SU-DHL-6 (cell line): Measurements from ENCODE around the gene ZNF319.

Source experiments
- H2AFZ ChIP-seq: fragments of 200-600 bp; sonication (generic); 2 replicates; pipeline ENCODE4 v1.6.1; 2014; ENCODE audit warnings: low read depth, mild to moderate bottlenecking, moderate library complexity, mixed read lengths, antibody characterized with exemption, low read length; ENCODE audit not compliant: severe bottlenecking
- H3F3A ChIP-seq: fragments of 200-600 bp; shearing (Covaris generic); 2 replicates; pipeline ENCODE4 v1.6.0; 2016; ENCODE audit warnings: antibody characterized with exemption, mild to moderate bottlenecking; ENCODE audit not compliant: insufficient read depth
- H3K27ac ChIP-seq: fragments of 200-600 bp; sonication (generic); 2 replicates; pipeline ENCODE4 v1.5.1; 2016; ENCODE audit warnings: low read depth, mild to moderate bottlenecking, low read length, moderate library complexity, mixed read lengths
- H3K27me3 ChIP-seq: fragments of 200-600 bp; sonication (generic), shearing (Covaris generic); 2 replicates; pipeline ENCODE4 v1.6.0; 2014; ENCODE audit warnings: mild to moderate bottlenecking, low read length
- H3K36me3 ChIP-seq: fragments of 200-600 bp; sonication (generic); 2 replicates; pipeline ENCODE4 v1.6.1; 2014; ENCODE audit warnings: mild to moderate bottlenecking, low read length, mixed read lengths
- H3K4me2 ChIP-seq: fragments of 300-600, 200-600 bp; shearing (Covaris generic), sonication (generic); 2 replicates; pipeline ENCODE4 v1.6.0; 2014; ENCODE audit warnings: low read length, low read depth, mild to moderate bottlenecking; ENCODE audit not compliant: poor library complexity, severe bottlenecking
- H3K4me3 ChIP-seq: fragments of 200-600 bp; sonication (generic); 2 replicates; pipeline ENCODE4 v1.5.1; 2014; ENCODE audit warnings: antibody characterized with exemption, low read length, mild to moderate bottlenecking, mixed read lengths; ENCODE audit not compliant: insufficient read depth, poor library complexity, severe bottlenecking
- H3K79me2 ChIP-seq: fragments of 200-600 bp; sonication (generic); 2 replicates; pipeline ENCODE4 v1.6.1; 2014; ENCODE audit warnings: mild to moderate bottlenecking, low read length, moderate library complexity; ENCODE audit not compliant: insufficient read depth
- H3K9ac ChIP-seq: fragments of 200-600 bp; sonication (generic); 2 replicates; pipeline ENCODE4 v1.7.0; 2014; ENCODE audit warnings: mild to moderate bottlenecking, low read length
- H3K9me2 ChIP-seq: fragments of 200-600 bp; sonication (generic); replicated peaks from 2 replicates; pipeline ENCODE4 v1.6.1; 2014; ENCODE audit warnings: low read length; ENCODE audit not compliant: insufficient read depth
- H3K9me3 ChIP-seq: fragments of 200-600 bp; sonication (generic); 2 replicates; pipeline ENCODE4 v1.6.1; 2014; ENCODE audit warnings: low read length, mixed read lengths; ENCODE audit not compliant: insufficient read depth
- H4K20me1 ChIP-seq: fragments of 200-600 bp; sonication (generic); 2 replicates; pipeline ENCODE4 v1.6.1; 2014; ENCODE audit warnings: low read depth, mild to moderate bottlenecking, antibody characterized with exemption, low read length, moderate library complexity, mixed read lengths
- CTCF ChIP-seq: fragments of 200-600 bp; sonication (generic); IDR thresholded peaks from one replicate; pipeline ENCODE4 v1.5.1; 2017; ENCODE audit warnings: antibody characterized with exemption, mild to moderate bottlenecking, low read length, moderate library complexity; ENCODE audit not compliant: insufficient read depth, poor library complexity, severe bottlenecking
- EZH2phosphoT487 ChIP-seq: fragments of 200-600 bp; sonication (generic), shearing (Covaris generic); conservative IDR thresholded peaks from 2 replicates; pipeline ENCODE4 v1.6.1; 2018; ENCODE audit warnings: mild to moderate bottlenecking, antibody characterized with exemption, low read length, moderate library complexity, mixed read lengths

The ZNF319 gene

GRCh38 chr16:57949013-57949412 lies 51.5 kb downstream of the ZNF319 start:
- Histone ChIP-seq H2AFZ (no peak overlapping the region), H3K79me2 (no peaks in the 10 kb centered on the region), H3F3A (no peaks in the 10 kb centered on the region), H3K9me3 (no peaks in the 10 kb centered on the region), H3K9me2 (no peaks in the 10 kb centered on the region), H3K4me2 (no peak overlapping the region), H3K9ac (no peak overlapping the region), H4K20me1 (no peaks in the 10 kb centered on the region), H3K4me3 (no peak overlapping the region), H3K27ac (no peak overlapping the region), H3K27me3 (no peaks in the 10 kb centered on the region), H3K36me3 (no peaks in the 10 kb centered on the region)
- TF ChIP-seq EZH2phosphoT487 (no peak), CTCF (no peak)

GRCh38 chr16:57948027-57948426 lies 52.4 kb downstream of the ZNF319 start:
- H3K4me3 ChIP-seq: no peak overlapping the region
- no peaks in the 10 kb centered on the region for H4K20me1 ChIP-seq
- no peaks in the 10 kb centered on the region for H3F3A ChIP-seq
- H3K9me3 ChIP-seq: no peaks in the 10 kb centered on the region
- no peaks in the 10 kb centered on the region for H3K9me2 ChIP-seq
- no peak overlapping the region for H3K4me2 ChIP-seq
- no peak overlapping the region for H3K27ac ChIP-seq
- no peaks in the 10 kb centered on the region for H3K27me3 ChIP-seq
- no peak overlapping the region for H2AFZ ChIP-seq
- H3K9ac ChIP-seq: no peak overlapping the region
- H3K79me2 ChIP-seq: no peaks in the 10 kb centered on the region
- TF ChIP-seq CTCF (no peak), EZH2phosphoT487 (no peak)
- no peaks in the 10 kb centered on the region for H3K36me3 ChIP-seq

- Histone ChIP-seq H3K4me3 (no peak overlapping the region), H3K4me2 (no peak overlapping the region), H4K20me1 (no peaks in the 10 kb centered on the region), H3K79me2 (no peaks in the 10 kb centered on the region), H3K9me2 (no peaks in the 10 kb centered on the region), H3K9me3 (no peaks in the 10 kb centered on the region), H3K27me3 (no peaks in the 10 kb centered on the region), H3K27ac (no peak overlapping the region), H2AFZ (no peak overlapping the region), H3K36me3 (no peaks in the 10 kb centered on the region), H3F3A (no peaks in the 10 kb centered on the region), H3K9ac (no peak overlapping the region)
- no peak for TF ChIP-seq EZH2phosphoT487
- TF ChIP-seq CTCF: no peak
Measured at GRCh38 chr16:57947261-57947660, 53.2 kb downstream of the ZNF319 start.
